PFSK-1 (cell line): ENCODE measurements around the gene USP46.

Experiments
- FOXP2 ChIP-seq: optimal IDR thresholded peaks from 2 replicates; pipeline ENCODE3; 2011; ENCODE audit warnings: borderline replicate concordance, control low read depth, inconsistent platforms; ENCODE audit not compliant: insufficient read depth; ENCODE audit errors: extremely low read length, extremely low read depth
- POLR2AphosphoS5 ChIP-seq: IDR thresholded peaks from 2 replicates; pipeline ENCODE4 v1.6.1; 2012; ENCODE audit warnings: low read depth, mild to moderate bottlenecking, control low read depth, low read length, moderate library complexity
- REST ChIP-seq, 2 experiments: IDR thresholded peaks; 2 replicates each; pipeline versions ENCODE4 v1.6.1 to v1.8.0; 2011 to 2012; ENCODE audit warnings: low read depth in 2 of 2, low read length in 2 of 2, control low read depth in 1 of 2, inconsistent platforms in 1 of 2, mild to moderate bottlenecking in 1 of 2, moderate library complexity in 1 of 2; ENCODE audit not compliant: insufficient read depth in 1 of 2
- SIN3A ChIP-seq: IDR thresholded peaks from 2 replicates; pipeline ENCODE4 v1.6.1; 2012; ENCODE audit warnings: mild to moderate bottlenecking, low read length, moderate library complexity, borderline replicate concordance; ENCODE audit not compliant: insufficient read depth
- TAF1 ChIP-seq: IDR thresholded peaks from 2 replicates; pipeline ENCODE4 v1.6.1; 2012; ENCODE audit warnings: low read length, control low read depth, borderline replicate concordance; ENCODE audit not compliant: insufficient read depth

USP46 gene

DNA sequence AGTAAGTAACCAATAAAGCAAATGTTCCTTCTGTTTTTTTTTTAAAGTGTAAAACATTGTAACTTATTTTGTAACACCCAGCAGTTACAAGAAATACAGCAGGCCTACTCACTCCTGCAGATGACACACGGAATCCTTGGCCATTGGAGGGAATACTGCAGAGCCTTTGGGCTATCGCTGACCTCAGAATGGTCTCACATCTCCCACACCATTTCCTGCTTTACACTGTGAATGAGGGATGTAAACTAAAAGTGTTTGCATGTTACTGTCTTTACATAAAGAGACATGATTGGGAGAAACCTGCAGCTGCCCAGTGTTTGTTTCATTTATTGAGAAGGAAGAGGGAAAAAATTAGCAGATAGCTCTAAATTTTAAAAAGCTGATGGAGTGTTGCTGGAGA lies 64.1 kb downstream of the USP46 start:
- TF ChIP-seq POLR2AphosphoS5, result no peak
- TF ChIP-seq TAF1, result no peak
- TF ChIP-seq SIN3A, result no peak
- no peak for TF ChIP-seq REST (IDR thresholded peaks at IDR 0.05; ENCODE audit: insufficient read depth in 1 of 2, low read depth in 2 of 2, low read length in 2 of 2)
- no peak for TF ChIP-seq FOXP2

GRCh38 chr4:52592287-52592686 lies 66.8 kb downstream of the USP46 start:
- no peak for TF ChIP-seq REST (IDR thresholded peaks at IDR 0.05; ENCODE audit: insufficient read depth in 1 of 2, low read depth in 2 of 2, low read length in 2 of 2)
- no peak for TF ChIP-seq POLR2AphosphoS5
- TF ChIP-seq TAF1, result no peak
- no peak for TF ChIP-seq FOXP2
- TF ChIP-seq SIN3A, result no peak

GRCh38 chr4:52588771-52589591 lies 70.1 kb downstream of the USP46 start:
- peak; percentile 45; the same call in 1 of the 2 replicates for TF ChIP-seq SIN3A
- no peak for TF ChIP-seq TAF1
- 0 out of 4 replicates have a peak, but pooled peaks of 1 of the 2 experiments have one; percentile 11 for TF ChIP-seq REST (IDR thresholded peaks at IDR 0.05; ENCODE audit: insufficient read depth in 1 of 2, low read depth in 2 of 2, low read length in 2 of 2)
- TF ChIP-seq POLR2AphosphoS5, result 0 out of 2 replicates have a peak, but pooled peaks have one; percentile 19

GRCh38 chr4:52588097-52588496 lies 71.0 kb downstream of the USP46 start:
- TF ChIP-seq REST (IDR thresholded peaks at IDR 0.05; ENCODE audit: insufficient read depth in 1 of 2, low read depth in 2 of 2, low read length in 2 of 2), result no peak
- TF ChIP-seq FOXP2, result no peak
- no peak for TF ChIP-seq TAF1
- TF ChIP-seq SIN3A, result no peak
- no peak for TF ChIP-seq POLR2AphosphoS5

DNA sequence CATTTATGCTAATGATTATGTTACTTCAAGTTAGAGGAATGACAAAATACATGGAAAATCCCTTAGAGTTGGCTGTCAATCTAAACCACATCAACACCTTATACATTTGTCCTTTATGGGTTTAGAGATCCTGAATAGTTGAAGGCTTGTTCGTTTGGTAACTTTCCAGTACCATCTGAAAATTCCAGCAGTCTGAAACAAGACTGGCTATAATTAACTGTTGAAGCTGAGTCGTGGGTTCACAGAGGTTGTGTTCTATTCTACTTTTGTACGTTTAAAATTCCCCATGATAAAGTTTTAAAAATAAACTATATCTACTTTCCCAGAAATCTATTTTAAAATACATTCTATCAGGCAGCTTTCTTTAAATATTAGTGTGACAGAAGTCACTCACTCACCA lies 73.0 kb downstream of the USP46 start:
- TF ChIP-seq SIN3A, result no peak
- TF ChIP-seq POLR2AphosphoS5, result no peak
- no peak for TF ChIP-seq REST (IDR thresholded peaks at IDR 0.05; ENCODE audit: insufficient read depth in 1 of 2, low read depth in 2 of 2, low read length in 2 of 2)
- no peak for TF ChIP-seq TAF1
- TF ChIP-seq FOXP2, result no peak
